TTC549 (cell line): ENCODE data around the gene H2AZ2.
"Not testable (repeated sequence)": the region's sequence is repeated elsewhere in the genome, so short reads cannot be mapped to it uniquely, and the experiment has no call there.

Experiments
- FAIRE-seq: peaks from 2 replicates; lab custom pipeline; 2012; peaks lifted over from hg19 to GRCh38; lab: Jason Lieb, UNC

The H2AZ2 gene

GRCh38 chr7:44870780-44871179, 22.9 kb upstream of the H2AZ2 start:
- FAIRE-seq = not testable (repeated sequence)

GRCh38 chr7:44870336-44870735, 22.4 kb upstream of the H2AZ2 start:
- FAIRE-seq = not testable (repeated sequence)

- FAIRE-seq = no peak
Observed at GRCh38 chr7:44867073-44867995, 19.4 kb upstream of the H2AZ2 start.

- not testable (repeated sequence) for FAIRE-seq
Observed at GRCh38 chr7:44861949-44862348, 14.1 kb upstream of the H2AZ2 start.

GRCh38 chr7:44858161-44858560, 10.3 kb upstream of the H2AZ2 start:
- no peak for FAIRE-seq

- FAIRE-seq = no peak
Observed at GRCh38 chr7:44854644-44855364, 6.9 kb upstream of the H2AZ2 start.

- no peak for FAIRE-seq
Observed at GRCh38 chr7:44853391-44853790, 5.5 kb upstream of the H2AZ2 start.

- no peak for FAIRE-seq
Observed at GRCh38 chr7:44852590-44852989, 4.7 kb upstream of the H2AZ2 start.

GRCh38 chr7:44849885-44850544, 2.1 kb upstream of the H2AZ2 start:
- no peak for FAIRE-seq

- FAIRE-seq = no peak
Observed at GRCh38 chr7:44849259-44849884, 1.5 kb upstream of the H2AZ2 start.

- FAIRE-seq = no peak
Observed at GRCh38 chr7:44847509-44847919, 373 bp downstream of the H2AZ2 start.

- FAIRE-seq = no peak
Observed at GRCh38 chr7:44846816-44847508, 925 bp downstream of the H2AZ2 start.

GRCh38 chr7:44846390-44846789, 1.5 kb downstream of the H2AZ2 start:
- not testable (repeated sequence) for FAIRE-seq

GRCh38 chr7:44845451-44845850, 2.4 kb downstream of the H2AZ2 start:
- no peak for FAIRE-seq

GRCh38 chr7:44843440-44843839, 4.4 kb downstream of the H2AZ2 start:
- not testable (repeated sequence) for FAIRE-seq

- FAIRE-seq = not testable (repeated sequence)
Observed at GRCh38 chr7:44842675-44843074, 5.2 kb downstream of the H2AZ2 start.

GRCh38 chr7:44838751-44839150, 9.1 kb downstream of the H2AZ2 start:
- no peak for FAIRE-seq

GRCh38 chr7:44827567-44827966, 20.3 kb downstream of the H2AZ2 start:
- no peak for FAIRE-seq

- FAIRE-seq = no peak
Observed at GRCh38 chr7:44824894-44825526, 22.9 kb downstream of the H2AZ2 start.

GRCh38 chr7:44823255-44823781, 24.6 kb downstream of the H2AZ2 start:
- no peak for FAIRE-seq

GRCh38 chr7:44819292-44819691, 28.6 kb downstream of the H2AZ2 start:
- FAIRE-seq = no peak
